ENCODE data around the gene THRAP3. TPM values are rescaled to one million over a fixed set of nuclear protein-coding genes. Genes with fewer than 3 reads are reported as not detected.

The THRAP3 gene
- total and polyA plus RNA-seq, 2 donors (not counting 3 experiments of a cell fraction or from before 2014, with no cell fraction given) = 38.0 to 144 TPM

- H3K27ac ChIP-seq (ENCODE audit: insufficient read depth, low read depth, low read length) = no peak overlapping the region
- no peak for FAIRE-seq
These were observed 32.5 kb downstream of the THRAP3 start for GRCh38 chr1:36256558-36257374.

More at GRCh38 chr1:36256558-36257374, 32.5 kb downstream of the THRAP3 start:
- Histone ChIP-seq H3K79me2 (ENCODE audit: control insufficient read depth, insufficient read depth, low read length) (peaks cover 76% of the 10 kb centered on the region), H3K4me3 (replicated peaks in 1 of 3; ENCODE audit: insufficient read depth in 1 of 3, low read depth in 1 of 3, low read length in 3 of 3) (no peak overlapping the region), H3K36me3 (ENCODE audit: control insufficient read depth in 2 of 2, extremely low read depth in 1 of 2, insufficient read depth in 2 of 2, low read length in 2 of 2) (peaks cover 1 to 2% of the 10 kb centered on the region in 2 experiments), H3K27me3 (ENCODE audit: control insufficient read depth in 2 of 2, insufficient read depth in 2 of 2, low read length in 2 of 2) (no peaks in the 10 kb centered on the region), H3K4me1 (ENCODE audit: control insufficient read depth, extremely low read depth, insufficient read depth, low read length) (no peaks in the 10 kb centered on the region), H3K9ac (replicated peaks; ENCODE audit: extremely low read depth, insufficient read depth, low read length) (no peak overlapping the region), H3K9me1 (replicated peaks; ENCODE audit: control insufficient read depth, extremely low read depth, insufficient read depth, low read length) (no peaks in the 10 kb centered on the region), H3K9me3 (replicated peaks; ENCODE audit: control insufficient read depth, insufficient read depth, low read length) (no peaks in the 10 kb centered on the region), H3K4me2 (ENCODE audit: insufficient read depth, low read length) (no peak overlapping the region), H2AFZ (ENCODE audit: low read depth, low read length) (no peak overlapping the region), H4K20me1 (replicated peaks; ENCODE audit: control insufficient read depth, extremely low read depth, insufficient read depth, low read length) (peaks cover 11% of the 10 kb centered on the region)
- BruUV-seq (replicated peaks) = no TSS peak
- peak; percentile 30 for DNase-seq (ENCODE audit: low read depth, low spot score)
- intact Hi-C loops (cut with micrococcal nuclease) = no loop called here
- CTCF ChIA-PET = no interaction called here
- dilution Hi-C loops (cut with MboI; ENCODE audit: extremely low pct_ligation_motif_present, low sequenced_read_pairs) = no loop called here
- POLR2A ChIA-PET = no interaction called here
- TF ChIP-seq MYC (IDR thresholded peaks at IDR 0.05; ENCODE audit: low read depth, low read length) (no peak), POLR2AphosphoS5 (IDR thresholded peaks at IDR 0.05; ENCODE audit: insufficient read depth, low read depth, low read length) (no peak), JUN (IDR thresholded peaks at IDR 0.05; ENCODE audit: borderline replicate concordance, insufficient read depth, insufficient read length, low read depth) (no peak), GATA2 (IDR thresholded peaks at IDR 0.05; ENCODE audit: insufficient read depth, insufficient read length, low read depth, low read length) (no peak), POLR2A (IDR thresholded peaks at IDR 0.05; ENCODE audit: low read depth, low read length) (no peak), EZH2 (IDR thresholded peaks at IDR 0.05; ENCODE audit: borderline replicate concordance, low read depth, low read length, severe bottlenecking) (no peak), MAX (IDR thresholded peaks at IDR 0.05; ENCODE audit: insufficient read depth, insufficient read length) (no peak), FOS (IDR thresholded peaks at IDR 0.05; ENCODE audit: borderline replicate concordance, insufficient read depth, low read length) (no peak)
- TF ChIP-seq, protein P1, sequence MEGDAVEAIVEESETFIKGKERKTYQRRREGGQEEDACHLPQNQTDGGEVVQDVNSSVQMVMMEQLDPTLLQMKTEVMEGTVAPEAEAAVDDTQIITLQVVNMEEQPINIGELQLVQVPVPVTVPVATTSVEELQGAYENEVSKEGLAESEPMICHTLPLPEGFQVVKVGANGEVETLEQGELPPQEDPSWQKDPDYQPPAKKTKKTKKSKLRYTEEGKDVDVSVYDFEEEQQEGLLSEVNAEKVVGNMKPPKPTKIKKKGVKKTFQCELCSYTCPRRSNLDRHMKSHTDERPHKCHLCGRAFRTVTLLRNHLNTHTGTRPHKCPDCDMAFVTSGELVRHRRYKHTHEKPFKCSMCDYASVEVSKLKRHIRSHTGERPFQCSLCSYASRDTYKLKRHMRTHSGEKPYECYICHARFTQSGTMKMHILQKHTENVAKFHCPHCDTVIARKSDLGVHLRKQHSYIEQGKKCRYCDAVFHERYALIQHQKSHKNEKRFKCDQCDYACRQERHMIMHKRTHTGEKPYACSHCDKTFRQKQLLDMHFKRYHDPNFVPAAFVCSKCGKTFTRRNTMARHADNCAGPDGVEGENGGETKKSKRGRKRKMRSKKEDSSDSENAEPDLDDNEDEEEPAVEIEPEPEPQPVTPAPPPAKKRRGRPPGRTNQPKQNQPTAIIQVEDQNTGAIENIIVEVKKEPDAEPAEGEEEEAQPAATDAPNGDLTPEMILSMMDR (IDR thresholded peaks at IDR 0.05; ENCODE audit: extremely low read depth in 1 of 2, insufficient read depth in 1 of 2, low read depth in 1 of 2, low read length in 2 of 2) = no peak
